ENCODE data around the gene OR9G4. TPM values are rescaled to one million over a fixed set of nuclear protein-coding genes. Genes with fewer than 3 reads are reported as not detected.

Gene OR9G4
- total and polyA plus RNA-seq, 2 of the 13 experiments (the other 11 are each of a cell fraction or from before 2014, with no cell fraction given): not detected

DNA sequence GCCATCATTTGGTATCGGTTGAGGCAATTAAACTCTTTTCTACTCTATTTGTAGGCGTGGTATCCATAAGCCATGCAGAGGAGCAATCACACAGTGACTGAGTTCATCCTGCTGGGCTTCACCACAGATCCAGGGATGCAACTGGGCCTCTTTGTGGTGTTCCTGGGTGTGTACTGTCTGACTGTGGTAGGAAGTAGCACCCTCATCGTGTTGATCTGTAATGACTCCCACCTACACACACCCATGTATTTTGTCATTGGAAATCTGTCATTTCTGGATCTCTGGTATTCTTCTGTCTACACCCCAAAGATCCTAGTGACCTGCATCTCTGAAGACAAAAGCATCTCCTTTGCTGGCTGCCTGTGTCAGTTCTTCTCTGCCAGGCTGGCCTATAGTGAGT is 8.4 kb downstream of the OR9G4 start (continued):
- TF ChIP-seq, protein P1, sequence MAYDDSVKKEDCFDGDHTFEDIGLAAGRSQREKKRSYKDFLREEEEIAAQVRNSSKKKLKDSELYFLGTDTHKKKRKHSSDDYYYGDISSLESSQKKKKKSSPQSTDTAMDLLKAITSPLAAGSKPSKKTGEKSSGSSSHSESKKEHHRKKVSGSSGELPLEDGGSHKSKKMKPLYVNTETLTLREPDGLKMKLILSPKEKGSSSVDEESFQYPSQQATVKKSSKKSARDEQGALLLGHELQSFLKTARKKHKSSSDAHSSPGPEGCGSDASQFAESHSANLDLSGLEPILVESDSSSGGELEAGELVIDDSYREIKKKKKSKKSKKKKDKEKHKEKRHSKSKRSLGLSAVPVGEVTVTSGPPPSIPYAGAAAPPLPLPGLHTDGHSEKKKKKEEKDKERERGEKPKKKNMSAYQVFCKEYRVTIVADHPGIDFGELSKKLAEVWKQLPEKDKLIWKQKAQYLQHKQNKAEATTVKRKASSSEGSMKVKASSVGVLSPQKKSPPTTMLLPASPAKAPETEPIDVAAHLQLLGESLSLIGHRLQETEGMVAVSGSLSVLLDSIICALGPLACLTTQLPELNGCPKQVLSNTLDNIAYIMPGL (CRISPR knock-in tag; IDR thresholded peaks at IDR 0.05; ENCODE audit: borderline replicate concordance in 1 of 2, low read depth in 1 of 2): no peak
- no peak for TF ChIP-seq TARDBP (CRISPR knock-in tag; IDR thresholded peaks at IDR 0.05)
- no peak for TF ChIP-seq ZNF660 (CRISPR knock-in tag; IDR thresholded peaks at IDR 0.05; ENCODE audit: borderline replicate concordance, low read depth)
- TF ChIP-seq ARNTL (CRISPR knock-in tag; IDR thresholded peaks at IDR 0.05): no peak

DNA sequence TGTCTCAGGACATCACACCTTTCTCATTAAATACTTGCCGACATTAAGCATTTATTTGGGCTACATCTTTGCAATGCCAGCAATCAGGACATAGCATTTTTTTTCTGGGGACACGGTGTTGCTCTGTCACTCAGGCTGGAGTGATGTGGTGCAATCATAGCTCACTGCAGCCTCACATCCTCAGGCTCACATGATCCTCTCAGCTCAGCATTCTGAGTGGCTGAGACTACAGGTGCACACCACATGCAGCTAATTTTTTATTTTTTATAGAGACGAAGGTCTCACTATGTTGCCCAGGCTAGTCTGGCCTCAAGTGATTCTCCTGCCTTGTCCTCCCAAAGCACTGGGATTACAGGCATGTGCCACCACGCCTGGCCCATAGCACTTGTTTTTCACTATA is 28.0 kb downstream of the OR9G4 start:
- H3K4me3 ChIP-seq (replicated peaks in 1 of 3; ENCODE audit: insufficient read depth in 1 of 3, low read depth in 2 of 3, low read length in 3 of 3): no peak overlapping the region
- H3K9ac ChIP-seq (ENCODE audit: insufficient read depth, low read depth, low read length): no peak overlapping the region
- DNase-seq (ENCODE audit: low spot score): no peak
- H3K27me3 ChIP-seq (ENCODE audit: control insufficient read depth in 1 of 2, insufficient read depth in 2 of 2, low read length in 2 of 2): no peaks in the 10 kb centered on the region
- H3K79me2 ChIP-seq (ENCODE audit: insufficient read depth, low read length): no peaks in the 10 kb centered on the region
- H2AFZ ChIP-seq (ENCODE audit: low read length): no peak overlapping the region
- no peaks in the 10 kb centered on the region for H3K36me3 ChIP-seq (replicated peaks in 1 of 2; ENCODE audit: control insufficient read depth in 1 of 2, insufficient read depth in 2 of 2, low read length in 2 of 2)
- POLR2A ChIA-PET: no interaction called here
- no peaks in the 10 kb centered on the region for H3K9me3 ChIP-seq (ENCODE audit: low read length)
- CTCF ChIA-PET (ENCODE audit: low intra/inter-chr PET ratio, low total read pairs): no interaction called here
- H3K4me2 ChIP-seq (ENCODE audit: low read depth, low read length): no peak overlapping the region
- no peak for ATAC-seq
- in situ Hi-C loops (cut with HindIII; ENCODE audit: extremely low pct_ligation_motif_present, low pct_unique_long_range_greater_than_20kb): no loop called here
- no peak for FAIRE-seq
- intact Hi-C loops (cut with micrococcal nuclease; ENCODE audit: unreplicated experiment): no loop called here
- H4K20me1 ChIP-seq (ENCODE audit: insufficient read depth, low read length): no peaks in the 10 kb centered on the region
- TF ChIP-seq, protein P2, sequence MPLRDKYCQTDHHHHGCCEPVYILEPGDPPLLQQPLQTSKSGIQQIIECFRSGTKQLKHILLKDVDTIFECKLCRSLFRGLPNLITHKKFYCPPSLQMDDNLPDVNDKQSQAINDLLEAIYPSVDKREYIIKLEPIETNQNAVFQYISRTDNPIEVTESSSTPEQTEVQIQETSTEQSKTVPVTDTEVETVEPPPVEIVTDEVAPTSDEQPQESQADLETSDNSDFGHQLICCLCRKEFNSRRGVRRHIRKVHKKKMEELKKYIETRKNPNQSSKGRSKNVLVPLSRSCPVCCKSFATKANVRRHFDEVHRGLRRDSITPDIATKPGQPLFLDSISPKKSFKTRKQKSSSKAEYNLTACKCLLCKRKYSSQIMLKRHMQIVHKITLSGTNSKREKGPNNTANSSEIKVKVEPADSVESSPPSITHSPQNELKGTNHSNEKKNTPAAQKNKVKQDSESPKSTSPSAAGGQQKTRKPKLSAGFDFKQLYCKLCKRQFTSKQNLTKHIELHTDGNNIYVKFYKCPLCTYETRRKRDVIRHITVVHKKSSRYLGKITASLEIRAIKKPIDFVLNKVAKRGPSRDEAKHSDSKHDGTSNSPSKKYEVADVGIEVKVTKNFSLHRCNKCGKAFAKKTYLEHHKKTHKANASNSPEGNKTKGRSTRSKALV (CRISPR knock-in tag; IDR thresholded peaks at IDR 0.05): no peak
- TF ChIP-seq HNF4A (CRISPR knock-in tag; IDR thresholded peaks at IDR 0.05): no peak
- TF ChIP-seq ZNF776 (CRISPR knock-in tag; IDR thresholded peaks at IDR 0.05): no peak
- no peak for TF ChIP-seq NR3C1 (CRISPR knock-in tag; IDR thresholded peaks at IDR 0.05)
- no peak for TF ChIP-seq ZNF207 (IDR thresholded peaks at IDR 0.05; ENCODE audit: borderline replicate concordance)
- TF ChIP-seq HHEX (CRISPR knock-in tag; IDR thresholded peaks at IDR 0.05): no peak
- BruUV-seq (replicated peaks): no TSS peak
- 0% methylated on average over 4 of the region's 4 CpGs for WGBS (ENCODE audit: low lambda C conversion rate)
- no peak overlapping the region for H3K27ac ChIP-seq (ENCODE audit: extremely low read length, insufficient read depth, low read length)
- no peaks in the 10 kb centered on the region for H3K4me1 ChIP-seq (ENCODE audit: insufficient read depth, low read length)
